Eye (tissue), 1 donor: ENCODE measurements around the gene F7.
"Not testable (repeated sequence)": the region's sequence is repeated elsewhere in the genome, so short reads cannot be mapped to it uniquely, and the experiment has no call there.

ENCODE experiments used
- DNase-seq: peaks from one replicate; pipeline ENCODE4 v3.0.0-alpha.2; 2015

F7 gene

DNA sequence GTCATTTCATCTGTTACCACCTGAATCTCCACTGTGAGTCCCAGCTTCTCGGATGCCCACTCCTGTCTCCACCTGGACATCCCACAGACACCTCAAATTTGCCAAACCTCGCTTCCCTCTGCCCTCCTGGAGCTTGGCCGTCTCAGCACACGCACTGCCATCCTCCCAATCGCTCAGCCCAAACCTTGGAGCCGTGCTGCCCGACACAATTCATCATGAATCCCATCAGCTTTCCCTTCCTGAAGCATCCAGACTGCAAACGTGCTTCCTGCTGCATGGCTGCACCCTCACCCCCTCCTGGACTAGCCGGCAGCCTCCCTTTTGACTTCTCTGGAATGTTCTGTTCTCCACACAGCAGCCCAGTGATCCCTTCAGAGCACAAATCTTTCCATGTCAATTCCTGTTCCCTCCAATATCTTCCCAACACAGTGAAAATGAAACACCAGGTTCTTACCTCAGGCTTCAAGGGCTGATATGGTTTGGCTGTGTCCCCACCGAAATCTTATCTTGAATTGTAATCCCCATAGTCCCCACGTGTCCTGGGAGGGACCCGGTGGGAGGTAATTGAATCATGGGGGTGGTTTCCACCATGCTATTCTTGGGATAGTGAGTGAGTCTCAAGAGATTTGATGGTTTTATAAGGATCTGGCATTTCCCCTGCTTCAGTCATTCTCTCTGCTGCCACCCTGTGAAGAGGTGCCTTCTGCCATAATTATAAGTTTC is 51.8 kb downstream of the F7 start:
- DNase-seq: no peak

GRCh38 chr13:113157929-113158747 is 52.5 kb downstream of the F7 start, which contains the start of gene PROZ:
TSS of gene PROZ (plus strand) at chr13:113158648. CDS start at chr13:113158661, 13 bp downstream.
- no peak for DNase-seq

DNA sequence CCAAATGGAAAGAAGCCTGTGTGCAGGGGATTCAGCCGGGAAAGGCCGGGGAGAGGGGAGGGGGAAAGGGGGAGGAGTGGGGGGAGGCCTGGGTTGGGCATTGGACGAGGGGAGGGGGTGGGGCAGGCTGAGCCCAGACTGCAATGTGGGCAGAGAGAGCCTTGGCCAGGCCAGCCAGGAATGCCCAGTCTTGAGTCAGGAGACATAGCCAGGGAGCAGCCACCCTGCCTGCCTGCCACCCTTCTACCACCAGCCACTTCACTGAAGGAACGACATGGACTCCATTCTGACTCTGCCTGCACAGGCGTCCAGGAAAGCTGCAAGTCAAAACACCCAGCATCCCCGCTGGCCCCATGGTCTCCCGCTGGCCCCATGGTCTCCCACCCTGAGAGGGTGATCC is 53.4 kb downstream of the F7 start:
- DNase-seq: no peak

DNA sequence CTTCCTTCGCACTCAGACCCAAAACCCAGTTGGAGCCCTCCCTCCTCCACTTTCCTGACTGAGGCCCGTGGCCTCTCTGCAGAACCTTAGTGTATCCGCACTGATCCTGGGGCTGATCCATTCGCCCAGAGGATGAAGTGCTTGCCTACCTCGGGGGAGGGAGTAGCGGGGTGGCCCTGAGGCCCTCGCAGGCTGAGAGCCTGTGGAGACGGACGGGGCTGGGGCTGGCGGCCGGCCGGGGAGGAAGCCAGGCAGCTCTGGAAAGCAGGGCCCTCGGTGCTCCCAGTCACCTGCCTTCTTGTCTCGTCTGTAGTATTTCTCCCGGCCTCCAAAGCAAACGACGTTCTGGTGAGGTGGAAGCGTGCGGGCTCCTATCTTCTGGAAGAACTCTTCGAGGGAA is 54.1 kb downstream of the F7 start:
- DNase-seq: no peak

DNA sequence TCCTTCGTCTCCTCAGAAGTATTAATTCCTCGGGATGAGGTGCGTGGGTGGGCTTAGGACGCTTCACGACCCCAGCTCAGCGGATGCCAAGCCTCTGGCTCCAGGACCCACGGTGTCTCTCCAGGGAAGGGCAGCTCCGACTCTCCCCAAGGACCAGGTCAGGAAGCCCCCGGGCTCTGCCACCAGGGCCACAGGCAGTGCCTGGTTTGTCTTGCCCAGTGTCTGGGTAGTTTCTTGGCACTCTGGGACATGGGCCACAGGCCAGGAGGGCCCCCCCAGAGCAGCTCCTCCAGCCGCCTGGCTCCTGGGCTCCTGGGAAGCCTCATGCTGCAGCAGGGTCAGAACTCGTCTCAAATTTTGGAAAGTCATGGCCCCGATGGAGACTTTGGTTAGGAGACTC is 55.4 kb downstream of the F7 start:
- DNase-seq: no peak

- no peak for DNase-seq
Measured at GRCh38 chr13:113161433-113161832, 55.8 kb downstream of the F7 start.

DNA sequence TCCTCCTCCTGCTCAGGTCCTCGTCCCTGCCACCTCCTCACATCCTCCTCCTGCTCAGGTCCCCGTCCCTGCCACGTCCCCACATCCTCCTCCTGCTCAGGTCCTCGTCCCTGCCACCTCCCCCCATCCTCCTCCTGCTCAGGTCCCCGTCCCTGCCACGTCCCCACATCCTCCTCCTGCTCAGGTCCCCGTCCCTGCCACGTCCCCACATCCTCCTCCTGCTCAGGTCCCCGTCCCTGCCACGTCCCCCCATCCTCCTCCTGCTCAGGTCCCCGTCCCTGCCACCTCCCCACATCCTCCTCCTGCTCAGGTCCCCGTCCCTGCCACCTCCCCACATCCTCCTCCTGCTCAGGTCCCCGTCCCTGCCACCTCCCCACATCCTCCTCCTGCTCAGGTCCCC is 56.4 kb downstream of the F7 start:
- not testable (repeated sequence) for DNase-seq

- no peak for DNase-seq
Measured at GRCh38 chr13:113162783-113163685, 57.4 kb downstream of the F7 start.

DNA sequence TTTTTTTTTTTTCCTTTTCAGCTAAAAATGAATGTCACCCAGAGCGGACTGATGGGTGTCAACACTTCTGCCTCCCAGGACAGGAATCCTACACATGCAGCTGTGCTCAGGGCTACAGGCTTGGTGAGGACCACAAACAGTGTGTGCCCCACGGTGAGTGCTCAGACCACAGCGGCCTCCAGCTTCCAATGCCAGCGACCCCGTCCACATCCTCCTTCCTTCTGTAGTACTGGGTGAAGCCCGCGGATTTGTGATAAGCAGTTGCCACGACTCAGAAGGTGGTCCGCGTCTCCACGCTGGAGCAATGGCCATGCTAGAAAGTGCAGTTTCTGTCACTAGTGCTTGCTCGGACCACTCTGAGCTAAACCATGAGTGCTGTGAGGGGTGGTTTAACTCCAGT is 58.9 kb downstream of the F7 start:
- DNase-seq: no peak

- DNase-seq: no peak
Measured at GRCh38 chr13:113166266-113166665, 60.7 kb downstream of the F7 start.

DNA sequence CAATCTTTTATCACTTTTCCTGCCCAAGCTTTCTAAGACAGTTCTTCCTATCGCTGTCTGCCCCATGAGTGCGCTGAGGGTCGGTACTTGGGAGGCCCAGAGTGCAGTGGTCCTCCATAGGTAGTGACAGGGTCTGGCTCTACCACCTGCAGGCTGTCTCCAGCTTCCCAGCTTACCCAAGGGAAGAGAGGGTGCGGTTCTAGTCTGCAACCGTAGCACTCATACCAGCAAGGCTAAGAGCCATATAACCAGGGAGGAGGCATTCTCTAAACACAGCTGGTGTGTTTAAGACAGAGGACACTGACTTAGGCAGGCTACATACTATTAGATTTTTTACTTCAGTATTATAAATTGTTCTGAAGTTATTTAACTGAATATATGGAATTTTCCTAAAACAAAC is 61.1 kb downstream of the F7 start:
- DNase-seq: no peak

DNA sequence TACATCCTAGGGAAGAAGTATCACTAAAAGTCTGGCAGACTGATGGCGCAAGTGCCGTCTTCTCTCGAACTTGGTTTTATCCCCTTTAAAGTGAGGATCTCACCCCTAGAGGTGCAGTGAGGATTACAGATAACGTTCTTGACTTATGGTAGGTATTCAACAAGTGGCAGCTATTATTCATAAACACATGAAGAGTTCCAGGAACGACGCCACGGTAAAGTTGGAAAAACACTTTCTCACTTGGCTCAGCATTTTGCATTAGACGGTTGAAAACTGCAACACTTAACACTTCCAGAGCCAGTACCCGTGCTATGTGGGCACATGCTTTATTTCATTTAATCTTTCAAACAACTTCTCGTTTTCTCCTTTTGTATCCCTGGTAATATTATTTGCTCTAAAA is 61.6 kb downstream of the F7 start:
- no peak for DNase-seq

- DNase-seq: no peak
Measured at GRCh38 chr13:113167575-113167974, 62.0 kb downstream of the F7 start.

DNA sequence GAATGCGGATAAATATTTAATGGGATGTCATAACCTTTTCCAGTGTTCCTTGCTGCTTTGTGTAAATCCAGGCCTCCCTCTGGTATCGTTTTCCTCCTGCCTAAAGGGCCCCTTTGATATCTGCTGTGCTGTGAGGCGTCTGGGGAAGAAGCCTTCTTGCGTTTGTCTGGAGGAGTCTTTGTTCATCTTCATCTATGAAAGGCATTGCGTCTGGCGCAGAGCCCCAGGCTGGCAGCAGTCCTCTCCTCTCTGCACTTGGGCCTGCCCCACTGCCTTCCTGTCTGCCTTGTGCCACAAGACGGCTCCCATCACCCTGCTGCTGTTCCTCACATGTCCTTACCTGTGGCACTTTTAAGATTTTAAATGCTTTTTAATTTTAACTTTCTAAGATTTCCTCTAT is 62.6 kb downstream of the F7 start:
- DNase-seq: no peak

GRCh38 chr13:113169277-113170272 is 64.0 kb downstream of the F7 start:
- no peak for DNase-seq
